Measurements from ENCODE around the gene ST6GAL2.

DNA sequence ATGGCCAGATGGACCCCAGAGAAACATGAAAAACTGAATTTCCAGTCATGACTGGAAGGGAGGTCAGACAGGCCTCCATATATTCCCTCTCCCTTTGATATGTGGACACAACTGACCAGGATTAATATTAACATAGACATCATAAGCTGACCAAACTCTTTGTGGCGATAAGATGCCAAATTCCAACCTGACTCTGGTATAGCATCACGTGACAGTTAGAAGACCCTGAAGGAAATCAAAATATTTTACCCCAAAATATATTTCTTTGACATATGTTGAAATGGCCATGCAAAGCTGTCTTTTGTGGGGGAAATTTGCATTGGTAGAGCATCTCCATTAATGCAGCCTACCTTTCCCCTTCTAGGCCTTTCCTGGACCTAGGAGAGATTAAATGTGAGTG is 36.7 kb downstream of the ST6GAL2 start:
- TF ChIP-seq EZH2 (IDR thresholded peaks at IDR 0.05; ENCODE audit: low read length, unreplicated experiment) (no peak), CTCF (conservative IDR thresholded peaks at IDR 0.05; ENCODE audit: low read depth, low read length) (no peak)

Data from PC-3 (cell line).